Heart left ventricle (tissue), 13 donors: ENCODE data around the gene TNFRSF4.

Experiments used
- CTCF ChIP-seq, 12 donors: fragments of 200-600 bp; sonication (generic) in 4 of 12; IDR thresholded peaks; one replicate each; pipeline versions ENCODE4 v1.5.0 to v1.8.0; 2018 to 2022; ENCODE audit warnings: antibody characterized with exemption in 12 of 12, mild to moderate bottlenecking in 5 of 12
- POLR2A ChIP-seq, 2 donors: fragments of 450-650 bp; IDR thresholded peaks; one replicate each; pipeline ENCODE4 v1.6.1; 2017; ENCODE audit warnings: antibody characterized with exemption in 2 of 2, mild to moderate bottlenecking in 2 of 2, moderate library complexity in 2 of 2
- donor health status: ischemic (EF 13 %, LVEDD 7.1; RV severe dilation, severe dysfunction).
- donor health status: DM: no; HTN: yes; CAD: no.
- donor health status: DM: no; HTN: no; CAD: no.
- donor health status: ischemic (EF 25% LVEDD 6.9; RV normal size, moderate dysfunction).
- donor health status: ischemic (EF 25% LVEDD 5.7; RV mildly dilated, moderate dysfunction).
- donor health status: ischemic (EF 35%, LVEDD 5.7; RV mildly dilated, moderate dysfunction).
- donor health status: nonischemic (EF 11% LVEDD 7.7; RV severe dilation, severe dysfunction).
- donor health status: DM: yes; HTN: yes; CAD: no.
- donor health status: PGD.
- donor health status: ischemic (EF 29% LVEDD 5.4; RV normal size, mild dysfunction).
- donor health status: nonischemic (EF 23%, LVEDD 6.1; RV moderate dilation, normal function).

DNA sequence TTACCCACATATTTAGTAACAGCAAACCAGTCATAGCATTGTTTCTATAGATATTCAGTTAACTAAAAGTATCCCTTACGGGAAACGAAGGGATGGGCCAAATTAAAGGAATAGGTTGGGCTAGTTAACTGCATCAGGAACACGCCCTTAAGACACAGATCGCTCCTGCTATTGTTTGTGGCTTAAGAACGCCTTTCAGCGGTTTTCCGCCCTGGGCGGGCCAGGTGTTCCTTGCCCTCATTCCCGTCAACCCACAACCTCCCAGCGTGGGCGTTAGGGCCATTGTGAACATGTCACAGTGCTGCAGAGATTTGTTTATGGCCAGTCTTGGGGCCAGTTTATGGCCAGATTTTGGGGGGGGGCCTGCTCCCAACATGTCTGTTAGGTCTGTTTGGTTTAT lies 22.2 kb downstream of the TNFRSF4 start:
- TF ChIP-seq CTCF (IDR thresholded peaks at IDR 0.05) (no peak), POLR2A (IDR thresholded peaks at IDR 0.05) (no peak)
